GM18951 (cell line): ENCODE results near the gene TIGD2.

Experiments used
- POLR2A ChIP-seq: IDR thresholded peaks from 4 replicates; pipeline ENCODE4 v1.6.1; 2011; ENCODE audit warnings: mild to moderate bottlenecking; ENCODE audit not compliant: insufficient read length, insufficient read depth; ENCODE audit errors: extremely low read depth
- in situ Hi-C: fragments of 300-500 bp; cut with MboI; formaldehyde crosslinking; loops from one replicate; pipeline ENCODE4 v1.12.0; 2022; ENCODE audit warnings: low sequenced_read_pairs, mixed read lengths, inconsistent platforms; ENCODE audit not compliant: unreplicated experiment

Gene TIGD2

DNA sequence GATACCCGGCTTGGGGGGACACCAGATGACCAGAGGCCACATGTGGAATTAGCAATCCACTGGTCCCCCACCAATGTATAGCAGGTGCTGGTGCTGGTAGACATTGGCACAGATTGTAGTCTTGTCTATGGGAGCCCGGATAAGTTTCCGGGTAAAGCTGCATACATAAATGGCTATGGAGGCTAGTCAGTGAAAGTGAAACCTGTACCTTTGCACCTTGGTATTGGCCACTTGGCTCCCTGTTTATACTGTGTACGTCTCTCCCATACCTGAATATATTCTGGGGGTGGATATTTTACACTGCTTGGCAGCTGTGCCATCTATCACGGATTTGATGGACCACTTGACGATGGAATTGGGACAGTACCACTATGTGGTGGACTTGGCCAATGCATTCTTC lies 5.6 kb upstream of the TIGD2 start:
- TF ChIP-seq POLR2A: no peak
- in situ Hi-C loops: no loop called here

DNA sequence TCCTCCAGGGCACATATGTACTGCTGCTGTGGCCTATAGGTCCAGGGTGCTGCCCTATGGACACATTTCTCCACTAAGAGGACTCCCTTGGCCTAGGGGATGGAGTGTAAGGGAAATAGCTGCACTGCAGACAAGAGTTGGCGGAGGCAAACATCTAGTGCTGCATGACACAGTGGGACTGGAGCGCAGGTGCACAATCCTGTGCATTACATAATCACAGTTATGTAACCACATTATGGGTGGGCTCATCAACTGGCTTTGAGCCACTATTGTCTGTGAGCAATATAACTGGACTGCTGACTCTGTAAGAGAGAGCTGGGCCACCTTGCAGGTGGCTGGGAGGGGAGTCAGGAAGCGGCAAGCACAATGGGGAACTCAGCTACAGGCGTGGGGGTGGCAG lies 3.2 kb upstream of the TIGD2 start:
- no peak for TF ChIP-seq POLR2A
- in situ Hi-C loops: no loop called here

GRCh38 chr4:89109841-89110540 lies 1.3 kb upstream of the TIGD2 start:
- TF ChIP-seq POLR2A: no peak
- in situ Hi-C loops: no loop called here

- in situ Hi-C loops: no loop called here
- TF ChIP-seq POLR2A: no peak
These were observed 770 bp upstream of the TIGD2 start for GRCh38 chr4:89110541-89110985.

- no peak for TF ChIP-seq POLR2A
- in situ Hi-C loops: no loop called here
These were observed 665 bp downstream of the TIGD2 start for GRCh38 chr4:89111833-89112563.

DNA sequence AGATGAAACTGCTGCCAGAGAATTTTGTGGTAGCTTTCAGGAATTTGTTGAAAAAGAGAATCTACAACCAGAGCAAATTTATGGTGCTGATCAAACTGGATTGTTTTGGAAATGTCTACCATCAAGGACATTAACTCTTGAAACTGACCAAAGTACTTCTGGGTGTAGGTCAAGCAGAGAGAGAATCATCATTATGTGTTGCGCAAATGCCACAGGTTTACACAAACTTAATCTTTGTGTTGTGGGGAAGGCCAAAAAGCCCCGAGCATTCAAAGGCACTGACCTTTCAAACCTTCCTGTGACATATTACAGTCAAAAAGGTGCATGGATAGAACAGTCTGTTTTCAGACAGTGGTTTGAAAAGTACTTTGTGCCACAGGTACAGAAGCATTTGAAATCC lies 2.1 kb downstream of the TIGD2 start:
- in situ Hi-C loops: no loop called here
- no peak for TF ChIP-seq POLR2A

DNA sequence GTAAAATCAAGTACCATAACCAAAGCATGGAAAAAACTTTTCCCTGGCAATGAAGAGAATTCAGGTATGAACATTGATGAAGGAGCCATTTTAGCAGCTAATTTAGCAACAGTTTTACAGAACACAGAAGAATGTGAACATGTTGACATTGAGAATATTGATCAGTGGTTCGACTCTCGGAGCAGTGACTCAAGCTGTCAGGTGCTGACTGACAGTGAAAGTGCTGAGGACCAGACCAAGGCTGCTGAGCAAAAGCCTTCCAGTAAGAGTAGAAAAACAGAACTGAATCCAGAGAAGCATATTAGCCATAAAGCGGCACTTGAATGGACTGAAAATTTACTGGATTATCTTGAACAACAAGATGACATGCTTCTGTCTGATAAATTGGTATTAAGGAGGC lies 2.8 kb downstream of the TIGD2 start:
- no peak for TF ChIP-seq POLR2A
- in situ Hi-C loops: no loop called here

DNA sequence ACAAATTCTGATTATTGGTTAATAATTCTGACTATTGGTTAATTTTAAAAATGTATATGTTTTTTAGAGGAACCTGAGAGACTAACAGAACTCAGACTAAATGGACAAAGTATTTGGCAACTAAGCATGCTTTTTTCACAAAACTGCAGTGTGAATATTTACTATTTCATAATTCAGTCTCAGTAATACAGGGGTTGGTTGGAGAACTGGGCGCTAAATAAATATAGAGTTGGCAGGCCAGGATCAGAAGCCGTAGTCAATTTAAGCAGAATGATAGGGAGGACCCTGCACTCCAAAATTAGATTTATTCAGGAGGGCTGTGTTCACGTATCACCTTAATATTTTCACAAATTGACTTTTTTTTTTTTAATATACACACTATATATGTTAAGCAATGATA lies 5.8 kb downstream of the TIGD2 start:
- in situ Hi-C loops: no loop called here
- TF ChIP-seq POLR2A: no peak

- in situ Hi-C loops: no loop called here
These were observed 7.8 kb downstream of the TIGD2 start for GRCh38 chr4:89119166-89119565.

GRCh38 chr4:89119836-89120235 lies 8.5 kb downstream of the TIGD2 start:
- no peak for TF ChIP-seq POLR2A
- in situ Hi-C loops: no loop called here

More at GRCh38 chr4:89119166-89119565, 7.8 kb downstream of the TIGD2 start:
- TF ChIP-seq POLR2A: no peak

DNA sequence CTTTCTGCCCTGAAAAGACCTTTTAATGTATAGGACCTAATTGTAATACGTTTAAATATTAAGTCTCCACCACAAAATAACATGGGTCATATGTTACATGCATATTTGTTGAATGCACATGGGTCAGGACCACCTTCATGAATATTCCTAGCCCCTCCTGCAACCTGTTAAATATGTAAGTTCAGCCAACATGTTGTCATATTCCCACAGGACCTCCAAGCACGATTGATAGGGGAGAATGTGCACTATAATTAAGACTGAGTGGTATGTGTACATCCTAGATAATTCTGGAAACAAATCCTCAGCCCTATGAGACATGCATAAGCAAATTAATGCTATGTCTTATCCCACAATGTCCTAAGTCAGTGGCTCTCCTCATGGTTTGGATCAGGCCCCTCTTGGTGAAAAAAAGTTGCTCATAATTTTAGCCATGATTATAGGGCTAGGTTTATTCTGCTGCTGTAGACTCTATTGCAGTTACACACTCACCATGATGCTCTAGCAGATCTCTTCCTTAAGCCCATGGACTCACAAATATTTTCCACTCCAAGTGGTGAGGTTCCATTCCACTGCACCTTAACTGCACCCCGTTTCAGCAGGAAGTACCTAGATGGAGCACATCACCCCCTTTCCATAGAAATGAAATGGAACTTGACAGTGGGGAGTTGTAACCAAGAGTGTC lies 10.2 kb downstream of the TIGD2 start:
- TF ChIP-seq POLR2A: no peak
- in situ Hi-C loops: no loop called here

- in situ Hi-C loops: no loop called here
- TF ChIP-seq POLR2A: no peak
These were observed 12.1 kb downstream of the TIGD2 start for GRCh38 chr4:89123451-89123851.

DNA sequence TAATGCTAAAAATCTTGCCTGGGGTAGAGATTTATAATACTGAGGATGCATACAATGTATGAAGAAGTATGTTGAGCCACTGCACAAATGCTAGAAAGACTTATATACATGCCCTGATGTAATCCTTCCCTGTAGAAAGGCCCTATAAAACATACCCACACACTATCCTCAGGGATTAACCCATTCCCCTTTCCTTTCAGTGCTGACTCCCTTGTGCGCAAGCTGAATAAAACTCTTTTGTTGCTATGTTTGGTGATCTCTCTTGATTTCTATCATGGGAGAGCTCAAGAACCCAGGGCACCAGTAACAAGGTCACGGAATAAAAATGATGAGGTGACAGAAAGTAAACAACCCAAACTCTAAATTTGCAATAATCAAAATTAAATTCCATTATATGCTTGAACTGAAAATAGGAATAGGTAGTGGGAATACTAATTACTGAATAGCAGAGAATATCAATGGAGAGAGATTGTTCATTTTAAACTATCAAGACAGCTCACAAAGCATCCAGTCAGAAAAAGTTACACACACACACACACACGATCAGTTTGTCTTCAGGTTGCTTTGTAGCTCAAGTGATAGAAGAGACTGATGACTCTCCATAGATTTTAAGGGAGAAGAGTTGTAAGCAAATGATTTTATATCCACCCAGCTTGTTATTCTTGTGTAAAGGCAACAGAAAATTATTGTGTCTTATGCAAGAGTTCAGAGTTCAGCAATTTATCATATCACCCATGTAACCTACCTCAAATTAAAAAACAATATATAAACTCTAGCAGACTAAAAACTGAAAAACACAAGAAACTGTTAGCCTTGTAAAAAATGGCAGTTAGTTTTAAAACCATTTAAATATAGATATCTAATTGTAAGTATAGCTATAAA lies 14.8 kb downstream of the TIGD2 start:
- no peak for TF ChIP-seq POLR2A
- in situ Hi-C loops: no loop called here
